Activated CD4-positive, alpha-beta T cell treated with anti-CD3 and anti-CD28 coated beads, Interleukin-2, amount 10 ng/mL, durations not matched to agents 7 days and 5 days (primary cell): ENCODE data around the gene SSH3. TPM values are rescaled to one million over a fixed set of nuclear protein-coding genes. Genes with fewer than 3 reads are reported as not detected.

Source experiments
- CTCF ChIA-PET: fragments of 350-600 bp; sonication (Branson Sonifier 250); formaldehyde crosslinking; loops from one replicate; lab custom pipeline; 2021; ENCODE audit warnings: antibody characterized with exemption; lab: Charles Lee
- POLR2A ChIA-PET: fragments of 350-600 bp; sonication (Branson Sonifier 250); formaldehyde crosslinking; loops from one replicate; lab custom pipeline; 2021; ENCODE audit warnings: antibody characterized with exemption; lab: Charles Lee
- DNase-seq: peaks from one replicate; pipeline ENCODE4 v3.0.0-alpha.2; 2020
- H3K27ac Mint-ChIP-seq: one replicate; pipeline ENCODE4 v1.8.0; 2021; ENCODE audit warnings: mild to moderate bottlenecking, moderate library complexity, mixed read lengths
- H3K27me3 Mint-ChIP-seq: one replicate; pipeline ENCODE4 v1.8.0; 2021; ENCODE audit warnings: mixed read lengths
- H3K36me3 Mint-ChIP-seq: one replicate; pipeline ENCODE4 v1.8.0; 2021; ENCODE audit warnings: low read depth, mixed read lengths
- H3K4me1 Mint-ChIP-seq: one replicate; pipeline ENCODE4 v1.8.0; 2021; ENCODE audit warnings: mixed read lengths
- H3K4me3 Mint-ChIP-seq: one replicate; pipeline ENCODE4 v1.8.0; 2021; ENCODE audit warnings: mild to moderate bottlenecking, moderate library complexity, mixed read lengths
- H3K9me3 Mint-ChIP-seq: one replicate; pipeline ENCODE4 v1.8.0; 2021; ENCODE audit warnings: mixed read lengths
- total RNA-seq, 2 experiments: library from RNA; stranded (reverse); gene quantifications; one replicate each; pipeline ENCODE4 v1.2.3, GENCODE V29; 2021

The SSH3 gene
- total RNA-seq, 2 experiments from 2014 or later: 8.2 to 9.6 TPM

- ChIA-PET POLR2A (no interaction called here), CTCF (interaction anchor here (0.5 to 30.3 kb wide), 31 partner anchors 10 to 609 kb away, joined by 3 to 841 read pairs (median 4); partner anchors contain the start of genes CLCF1, PPP1CA, RAD9A and SSH3)
- DNase-seq: peak; percentile 64
- H3K4me3 Mint-ChIP-seq: peak overlapping the region; percentile 55
- peaks cover 34% of the 10 kb centered on the region for H3K4me1 Mint-ChIP-seq
- H3K9me3 Mint-ChIP-seq: no peaks in the 10 kb centered on the region
- H3K27me3 Mint-ChIP-seq: no peaks in the 10 kb centered on the region
- H3K27ac Mint-ChIP-seq: peak overlapping the region; percentile 84
- H3K36me3 Mint-ChIP-seq: peaks cover 8% of the 10 kb centered on the region
Measured at GRCh38 chr11:67351275-67352005, 48.1 kb downstream of the SSH3 start.

GRCh38 chr11:67352546-67353316 is 49.4 kb downstream of the SSH3 start:
- POLR2A ChIA-PET: interaction anchor here (0.7 to 1.1 kb wide), 3 partner anchors 34 to 85 kb away, joined by 4 to 5 read pairs (median 4); no protein-coding TSS in a partner anchor
- Mint-ChIP-seq H3K9me3 (no peaks in the 10 kb centered on the region), H3K36me3 (peaks cover 8% of the 10 kb centered on the region), H3K4me1 (peaks cover 36% of the 10 kb centered on the region), H3K27me3 (peaks cover under 1% of the 10 kb centered on the region), H3K4me3 (peak overlapping the region; percentile 89), H3K27ac (peak overlapping the region; percentile 99)
- peak; percentile 73 for DNase-seq
- CTCF ChIA-PET: interaction anchor here (0.7 to 30.3 kb wide), 10 partner anchors 11 to 120 kb away, joined by 3 to 841 read pairs (median 4); partner anchors contain the start of genes CLCF1, PPP1CA, RAD9A and TBC1D10C

- H3K9me3 Mint-ChIP-seq: no peaks in the 10 kb centered on the region
- peak within 1 kb of the TSS; percentile 99 for H3K27ac Mint-ChIP-seq
- ChIA-PET CTCF (interaction anchor here (0.7 to 30.3 kb wide), 12 partner anchors 8 to 121 kb away, joined by 3 to 841 read pairs (median 4); partner anchors contain the start of genes CLCF1, PPP1CA, RAD9A and TBC1D10C), POLR2A (interaction anchor here (0.6 to 1.1 kb wide), 3 partner anchors 43 to 273 kb away, joined by 3 to 5 read pairs (median 4); no protein-coding TSS in a partner anchor)
- peaks cover 36% of the 10 kb centered on the region for H3K4me1 Mint-ChIP-seq
- peaks cover 8% of the 10 kb centered on the region for H3K36me3 Mint-ChIP-seq
- peak within 1 kb of the TSS; percentile 89 for H3K4me3 Mint-ChIP-seq
- peaks cover 8% of the 10 kb centered on the region for H3K27me3 Mint-ChIP-seq
- DNase-seq: peak; percentile 97
Measured at GRCh38 chr11:67353317-67354074, 50.2 kb downstream of the SSH3 start, which contains the start of gene POLD4. POLD4 (minus strand) TSS chr11:67353546; CDS start chr11:67353399, 147 bp downstream.

GRCh38 chr11:67354075-67355022 is 51.0 kb downstream of the SSH3 start:
- Mint-ChIP-seq H3K36me3 (peaks cover 8% of the 10 kb centered on the region), H3K4me1 (peaks cover 36% of the 10 kb centered on the region), H3K27me3 (peaks cover 12% of the 10 kb centered on the region), H3K9me3 (no peaks in the 10 kb centered on the region), H3K27ac (peak overlapping the region; percentile 99), H3K4me3 (peak overlapping the region; percentile 89)
- CTCF ChIA-PET: interaction anchor here (0.7 to 30.3 kb wide), 8 partner anchors 9 to 166 kb away, joined by 3 to 841 read pairs (median 4); partner anchors contain the start of genes CLCF1, PPP1CA, RAD9A and TBC1D10C
- DNase-seq: no peak
- POLR2A ChIA-PET: interaction anchor here (0.6 kb wide), 1 partner anchor 273 kb away, joined by 3 read pairs; no protein-coding TSS in a partner anchor

- ChIA-PET POLR2A (no interaction called here), CTCF (interaction anchor here (1.0 to 30.3 kb wide), 5 partner anchors 9 to 292 kb away, joined by 3 to 841 read pairs (median 3); partner anchors contain the start of genes CLCF1, PPP1CA, RAD9A and TBC1D10C)
- Mint-ChIP-seq H3K9me3 (no peaks in the 10 kb centered on the region), H3K4me3 (peak overlapping the region; percentile 7), H3K36me3 (peaks cover 8% of the 10 kb centered on the region), H3K27me3 (peaks cover 12% of the 10 kb centered on the region), H3K27ac (peak overlapping the region; percentile 99), H3K4me1 (peaks cover 36% of the 10 kb centered on the region)
- DNase-seq: no peak
Measured at GRCh38 chr11:67355023-67355793, 51.9 kb downstream of the SSH3 start.

- CTCF ChIA-PET: interaction anchor here (1.4 to 30.3 kb wide), 5 partner anchors 10 to 291 kb away, joined by 3 to 841 read pairs (median 4); partner anchors contain the start of genes CLCF1, PPP1CA, RAD9A and TBC1D10C
- H3K27me3 Mint-ChIP-seq: peaks cover 12% of the 10 kb centered on the region
Measured at GRCh38 chr11:67355794-67356386, 52.6 kb downstream of the SSH3 start.

GRCh38 chr11:67356387-67356863 is 53.1 kb downstream of the SSH3 start:
- ChIA-PET POLR2A (no interaction called here), CTCF (interaction anchor here (0.9 to 30.3 kb wide), 12 partner anchors 9 to 334 kb away, joined by 3 to 841 read pairs (median 3); partner anchors contain the start of genes CLCF1, PPP1CA, RAD9A and TBC1D10C)
- no peak for DNase-seq
- Mint-ChIP-seq H3K4me3 (peak overlapping the region; percentile 28), H3K27me3 (peaks cover 15% of the 10 kb centered on the region), H3K36me3 (peaks cover 3% of the 10 kb centered on the region), H3K27ac (peak overlapping the region; percentile 79), H3K9me3 (no peaks in the 10 kb centered on the region), H3K4me1 (peaks cover 30% of the 10 kb centered on the region)

More at GRCh38 chr11:67355794-67356386, 52.6 kb downstream of the SSH3 start:
- H3K9me3 Mint-ChIP-seq: no peaks in the 10 kb centered on the region
- H3K4me1 Mint-ChIP-seq: peaks cover 35% of the 10 kb centered on the region
- DNase-seq: no peak
- POLR2A ChIA-PET: no interaction called here
- no peak overlapping the region for H3K4me3 Mint-ChIP-seq
- peak overlapping the region; percentile 72 for H3K27ac Mint-ChIP-seq
- H3K36me3 Mint-ChIP-seq: peaks cover 8% of the 10 kb centered on the region

- peak overlapping the region; percentile 28 for H3K4me3 Mint-ChIP-seq
- no peaks in the 10 kb centered on the region for H3K9me3 Mint-ChIP-seq
- POLR2A ChIA-PET: no interaction called here
- peaks cover 3% of the 10 kb centered on the region for H3K36me3 Mint-ChIP-seq
- H3K27me3 Mint-ChIP-seq: peaks cover 19% of the 10 kb centered on the region
- peak; percentile 79 for DNase-seq
- H3K27ac Mint-ChIP-seq: peak overlapping the region; percentile 79
- CTCF ChIA-PET: interaction anchor here (0.6 to 30.3 kb wide), 14 partner anchors 11 to 335 kb away, joined by 3 to 841 read pairs (median 3); partner anchors contain the start of genes CDK2AP2, CLCF1, PPP1CA and RAD9A
- H3K4me1 Mint-ChIP-seq: peaks cover 26% of the 10 kb centered on the region
Measured at GRCh38 chr11:67356864-67357561, 53.7 kb downstream of the SSH3 start.

GRCh38 chr11:67357831-67358670 is 54.7 kb downstream of the SSH3 start:
- H3K36me3 Mint-ChIP-seq: no peaks in the 10 kb centered on the region
- ChIA-PET CTCF (interaction anchor here (1.0 to 30.3 kb wide), 5 partner anchors 8 to 150 kb away, joined by 3 to 841 read pairs (median 3); partner anchors contain the start of genes CDK2AP2, CLCF1, PPP1CA and RAD9A), POLR2A (no interaction called here)
- H3K27me3 Mint-ChIP-seq: peaks cover 29% of the 10 kb centered on the region
- H3K27ac Mint-ChIP-seq: no peak overlapping the region
- H3K4me1 Mint-ChIP-seq: peaks cover 25% of the 10 kb centered on the region
- H3K4me3 Mint-ChIP-seq: no peak overlapping the region
- no peak for DNase-seq
- no peaks in the 10 kb centered on the region for H3K9me3 Mint-ChIP-seq
